ENCODE results near the gene OBSL1.

OBSL1 gene

GRCh38 chr2:219552382-219553167 lies 18.8 kb downstream of the OBSL1 start:
- H3K9ac ChIP-seq (ENCODE audit: insufficient read length), result no peak overlapping the region
- H3K9me3 ChIP-seq (ENCODE audit: low read depth, low read length), result no peaks in the 10 kb centered on the region
- H3K4me3 ChIP-seq, result peak overlapping the region; percentile 86
- TF ChIP-seq EZH2 (IDR thresholded peaks at IDR 0.05) (no peak), POLR2AphosphoS5 (IDR thresholded peaks at IDR 0.05; ENCODE audit: borderline replicate concordance, low read depth, low read length) (no peak), FOXP2 (optimal IDR thresholded peaks at IDR 0.05; ENCODE audit: control extremely low read depth, extremely low read length, insufficient read depth) (no peak)
- DNase-seq (ENCODE audit: low read depth, low spot score), result no peak
- no peak overlapping the region for H3K27ac ChIP-seq
- no peaks in the 10 kb centered on the region for H3K36me3 ChIP-seq (ENCODE audit: insufficient read depth, low read length)

GRCh38 chr2:219551441-219552381 lies 19.6 kb downstream of the OBSL1 start:
- no peak for DNase-seq (ENCODE audit: low read depth, low spot score)
- Histone ChIP-seq H3K9me3 (ENCODE audit: low read depth, low read length) (no peaks in the 10 kb centered on the region), H3K27ac (no peak overlapping the region), H3K4me3 (peak overlapping the region; percentile 86), H3K9ac (ENCODE audit: insufficient read length) (no peak overlapping the region), H3K36me3 (ENCODE audit: insufficient read depth, low read length) (no peaks in the 10 kb centered on the region)
- TF ChIP-seq EZH2 (IDR thresholded peaks at IDR 0.05), result no peak
- TF ChIP-seq POLR2AphosphoS5 (IDR thresholded peaks at IDR 0.05; ENCODE audit: borderline replicate concordance, low read depth, low read length), result no peak
- TF ChIP-seq FOXP2 (optimal IDR thresholded peaks at IDR 0.05; ENCODE audit: control extremely low read depth, extremely low read length, insufficient read depth), result no peak

- Histone ChIP-seq H3K4me3 (no peak overlapping the region), H3K36me3 (ENCODE audit: insufficient read depth, low read length) (no peaks in the 10 kb centered on the region), H3K9me3 (ENCODE audit: low read depth, low read length) (no peaks in the 10 kb centered on the region), H3K27ac (no peak overlapping the region), H3K9ac (ENCODE audit: insufficient read length) (no peak overlapping the region)
- DNase-seq (ENCODE audit: low read depth, low spot score), result no peak
- no peak for TF ChIP-seq FOXP2 (optimal IDR thresholded peaks at IDR 0.05; ENCODE audit: control extremely low read depth, extremely low read length, insufficient read depth)
Observed at GRCh38 chr2:219549619-219550018, 21.7 kb downstream of the OBSL1 start.

GRCh38 chr2:219548990-219549389 lies 22.3 kb downstream of the OBSL1 start:
- Histone ChIP-seq H3K9me3 (ENCODE audit: low read depth, low read length) (no peaks in the 10 kb centered on the region), H3K4me3 (no peak overlapping the region), H3K36me3 (ENCODE audit: insufficient read depth, low read length) (no peaks in the 10 kb centered on the region), H3K9ac (ENCODE audit: insufficient read length) (no peak overlapping the region), H3K27ac (no peak overlapping the region)
- no peak for DNase-seq (ENCODE audit: low read depth, low spot score)
- TF ChIP-seq EZH2 (IDR thresholded peaks at IDR 0.05) (no peak), POLR2AphosphoS5 (IDR thresholded peaks at IDR 0.05; ENCODE audit: borderline replicate concordance, low read depth, low read length) (no peak), FOXP2 (optimal IDR thresholded peaks at IDR 0.05; ENCODE audit: control extremely low read depth, extremely low read length, insufficient read depth) (no peak)

- no peak for DNase-seq (ENCODE audit: low read depth, low spot score)
- no peak overlapping the region for H3K4me3 ChIP-seq
Observed at GRCh38 chr2:219547621-219548020, 23.7 kb downstream of the OBSL1 start.

GRCh38 chr2:219545943-219546352 lies 25.4 kb downstream of the OBSL1 start:
- no peak overlapping the region for H3K9ac ChIP-seq (ENCODE audit: insufficient read length)
- no peak overlapping the region for H3K27ac ChIP-seq
- DNase-seq (ENCODE audit: low read depth, low spot score), result no peak
- no peaks in the 10 kb centered on the region for H3K36me3 ChIP-seq (ENCODE audit: insufficient read depth, low read length)
- TF ChIP-seq EZH2 (IDR thresholded peaks at IDR 0.05) (no peak), POLR2AphosphoS5 (IDR thresholded peaks at IDR 0.05; ENCODE audit: borderline replicate concordance, low read depth, low read length) (no peak), FOXP2 (optimal IDR thresholded peaks at IDR 0.05; ENCODE audit: control extremely low read depth, extremely low read length, insufficient read depth) (no peak)
- H3K4me3 ChIP-seq, result no peak overlapping the region
- H3K9me3 ChIP-seq (ENCODE audit: low read depth, low read length), result no peaks in the 10 kb centered on the region

More at GRCh38 chr2:219547621-219548020, 23.7 kb downstream of the OBSL1 start:
- Histone ChIP-seq H3K9me3 (ENCODE audit: low read depth, low read length) (no peaks in the 10 kb centered on the region), H3K9ac (ENCODE audit: insufficient read length) (no peak overlapping the region), H3K27ac (no peak overlapping the region), H3K36me3 (ENCODE audit: insufficient read depth, low read length) (no peaks in the 10 kb centered on the region)
- TF ChIP-seq EZH2 (IDR thresholded peaks at IDR 0.05) (no peak), FOXP2 (optimal IDR thresholded peaks at IDR 0.05; ENCODE audit: control extremely low read depth, extremely low read length, insufficient read depth) (no peak), POLR2AphosphoS5 (IDR thresholded peaks at IDR 0.05; ENCODE audit: borderline replicate concordance, low read depth, low read length) (no peak)

GRCh38 chr2:219545295-219545942 lies 25.9 kb downstream of the OBSL1 start:
- Histone ChIP-seq H3K9me3 (ENCODE audit: low read depth, low read length) (no peaks in the 10 kb centered on the region), H3K36me3 (ENCODE audit: insufficient read depth, low read length) (no peaks in the 10 kb centered on the region), H3K4me3 (no peak overlapping the region), H3K9ac (ENCODE audit: insufficient read length) (no peak overlapping the region), H3K27ac (no peak overlapping the region)
- no peak for TF ChIP-seq EZH2 (IDR thresholded peaks at IDR 0.05)
- TF ChIP-seq POLR2AphosphoS5 (IDR thresholded peaks at IDR 0.05; ENCODE audit: borderline replicate concordance, low read depth, low read length), result no peak
- TF ChIP-seq FOXP2 (optimal IDR thresholded peaks at IDR 0.05; ENCODE audit: control extremely low read depth, extremely low read length, insufficient read depth), result no peak
- DNase-seq (ENCODE audit: low read depth, low spot score), result no peak

GRCh38 chr2:219544567-219544966 lies 26.8 kb downstream of the OBSL1 start:
- Histone ChIP-seq H3K36me3 (ENCODE audit: insufficient read depth, low read length) (no peaks in the 10 kb centered on the region), H3K4me3 (no peak overlapping the region), H3K27ac (no peak overlapping the region), H3K9ac (ENCODE audit: insufficient read length) (no peak overlapping the region), H3K9me3 (ENCODE audit: low read depth, low read length) (no peaks in the 10 kb centered on the region)
- TF ChIP-seq FOXP2 (optimal IDR thresholded peaks at IDR 0.05; ENCODE audit: control extremely low read depth, extremely low read length, insufficient read depth) (no peak), EZH2 (IDR thresholded peaks at IDR 0.05) (no peak), POLR2AphosphoS5 (IDR thresholded peaks at IDR 0.05; ENCODE audit: borderline replicate concordance, low read depth, low read length) (no peak)
- DNase-seq (ENCODE audit: low read depth, low spot score), result no peak

Measured in SK-N-MC (cell line).